GM18511 (cell line): ENCODE results near the gene ASB3.
A peak's percentile ranks its signal among the peaks of the same experiment; 100 is the strongest.
"Not testable (repeated sequence)": the region's sequence is repeated elsewhere in the genome, so short reads cannot be mapped to it uniquely, and the experiment has no call there.

Experiments
- ATAC-seq: cut with Tn5 transposase; IDR thresholded peaks from one replicate; pipeline ENCODE4 v1.9.1; 2021; ENCODE audit warnings: mild to moderate bottlenecking, moderate library complexity; ENCODE audit not compliant: unreplicated experiment

The ASB3 gene

DNA sequence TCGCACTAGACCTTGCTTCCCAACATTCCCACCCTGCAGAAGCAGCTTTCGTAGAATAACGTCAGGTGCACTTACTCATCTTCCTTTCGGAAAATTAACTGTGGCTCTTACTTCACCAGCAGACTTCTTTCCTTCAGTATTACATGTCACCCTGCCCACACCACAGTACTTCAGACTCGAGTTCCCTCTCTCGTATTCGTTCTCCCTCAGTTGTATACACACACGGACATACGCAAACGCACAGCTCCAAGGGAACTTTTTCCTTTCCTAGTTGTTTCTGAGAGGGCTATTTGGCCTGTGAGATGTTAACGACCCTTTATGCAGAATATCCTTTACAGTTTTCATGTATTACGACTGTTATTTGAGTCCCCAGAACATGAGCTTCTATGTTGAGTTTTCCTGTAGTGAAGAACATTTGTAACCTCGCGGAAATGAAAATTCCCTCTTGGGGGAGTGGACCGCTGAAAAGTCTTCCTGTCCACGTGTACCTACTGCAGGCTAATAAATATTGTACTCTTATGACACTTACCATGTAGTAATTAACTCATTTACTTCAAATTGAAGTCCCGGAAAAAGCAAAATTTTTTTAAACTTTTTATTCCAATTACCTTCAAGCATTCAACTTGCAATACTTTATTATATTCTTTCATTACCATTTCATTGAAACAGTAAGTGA, 999 bp upstream of the ASB3 start:
- ATAC-seq: no peak

DNA sequence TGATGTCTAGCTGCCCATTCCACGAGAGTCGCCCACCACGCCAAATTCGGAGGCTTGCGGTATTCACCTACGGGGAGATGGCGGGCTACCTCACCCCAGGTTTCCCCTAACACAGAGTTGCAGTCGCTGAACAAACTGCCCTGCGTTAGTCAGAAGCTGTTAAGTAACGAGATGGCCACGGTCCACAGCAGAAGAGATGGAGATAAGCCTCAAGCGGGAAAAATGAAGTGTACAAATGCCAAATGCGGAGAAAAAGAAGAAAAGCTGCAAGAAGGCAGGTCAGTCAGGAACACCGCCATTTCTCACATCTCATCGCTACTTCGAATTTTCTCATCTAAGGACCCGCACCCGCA, 425 bp downstream of the ASB3 start:
- ATAC-seq: peak; percentile 26

DNA sequence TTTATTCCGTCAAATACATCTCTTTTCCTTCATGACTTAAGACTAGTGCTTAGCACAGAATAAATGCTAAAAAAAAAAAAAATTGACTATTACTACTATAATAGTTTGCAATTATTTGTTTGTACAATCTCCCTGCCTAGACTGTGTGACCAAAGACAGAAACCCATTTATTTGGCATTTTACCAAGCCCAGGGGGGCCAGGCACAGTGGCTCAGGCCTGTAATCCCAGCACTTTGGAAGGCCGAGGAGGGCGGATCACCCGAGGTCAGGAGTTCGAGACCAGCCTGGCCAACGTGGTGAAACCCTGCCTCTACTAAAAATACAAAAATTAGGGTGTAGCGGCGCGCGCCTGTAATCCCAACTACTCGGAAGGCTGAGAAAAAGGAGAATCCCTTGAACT, 1.4 kb downstream of the ASB3 start:
- ATAC-seq: no peak

DNA sequence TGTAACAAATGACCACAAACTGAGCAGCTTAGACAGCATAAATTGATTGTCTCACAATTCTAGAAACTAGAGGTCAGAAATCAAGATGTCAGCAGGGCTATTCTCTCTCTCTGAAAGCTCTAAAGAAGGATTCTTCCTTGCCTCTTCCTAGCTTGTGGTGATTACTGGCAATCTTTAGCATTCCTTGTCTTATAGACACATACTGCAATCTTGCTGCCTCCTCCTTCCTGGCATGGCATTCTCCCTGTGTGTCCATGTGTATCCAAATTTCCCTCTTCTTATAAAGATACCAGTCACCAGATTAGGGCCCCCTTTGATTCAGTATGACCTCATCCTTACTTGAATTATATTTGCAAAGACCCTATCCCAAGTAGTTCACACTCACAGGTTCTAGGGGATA, 2.3 kb downstream of the ASB3 start:
- ATAC-seq: no peak

DNA sequence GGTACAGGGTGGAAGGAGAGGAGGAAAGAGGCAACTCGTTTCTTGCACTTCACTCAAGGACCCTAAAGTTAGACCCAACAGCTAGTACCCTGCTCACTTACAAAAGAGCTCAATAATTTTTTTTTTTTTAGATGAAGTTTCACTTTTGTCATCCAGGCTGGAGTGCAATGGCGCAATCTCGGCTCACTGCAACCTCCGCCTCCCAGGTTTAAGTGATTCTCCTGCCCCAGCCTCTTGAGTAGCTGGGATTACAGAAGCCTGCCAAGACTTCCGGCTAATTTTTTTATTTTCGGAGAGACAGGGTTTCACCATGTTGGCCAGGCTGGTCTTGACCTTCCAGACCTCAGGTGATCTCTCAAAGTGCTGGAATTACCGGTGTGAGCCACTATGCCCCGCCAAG, 4.1 kb downstream of the ASB3 start:
- no peak for ATAC-seq

DNA sequence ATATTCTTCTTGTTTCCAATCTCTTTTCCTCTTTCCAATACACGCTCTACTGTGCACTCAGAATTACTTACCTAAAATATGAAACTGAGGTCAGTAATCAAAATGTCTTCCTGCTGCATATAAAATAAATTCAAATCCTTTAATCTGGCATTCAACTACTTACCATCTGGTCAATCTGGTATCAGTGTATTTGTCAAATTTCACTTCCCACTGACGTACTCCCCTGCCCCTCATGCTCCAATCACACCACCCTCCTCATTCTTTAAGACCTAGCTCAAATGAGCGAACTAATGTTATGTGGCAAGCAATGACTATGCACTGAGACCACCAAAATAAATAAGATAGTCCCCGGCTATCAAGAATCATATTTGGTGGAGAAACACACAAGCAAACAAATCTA, 6.7 kb downstream of the ASB3 start:
- no peak for ATAC-seq

DNA sequence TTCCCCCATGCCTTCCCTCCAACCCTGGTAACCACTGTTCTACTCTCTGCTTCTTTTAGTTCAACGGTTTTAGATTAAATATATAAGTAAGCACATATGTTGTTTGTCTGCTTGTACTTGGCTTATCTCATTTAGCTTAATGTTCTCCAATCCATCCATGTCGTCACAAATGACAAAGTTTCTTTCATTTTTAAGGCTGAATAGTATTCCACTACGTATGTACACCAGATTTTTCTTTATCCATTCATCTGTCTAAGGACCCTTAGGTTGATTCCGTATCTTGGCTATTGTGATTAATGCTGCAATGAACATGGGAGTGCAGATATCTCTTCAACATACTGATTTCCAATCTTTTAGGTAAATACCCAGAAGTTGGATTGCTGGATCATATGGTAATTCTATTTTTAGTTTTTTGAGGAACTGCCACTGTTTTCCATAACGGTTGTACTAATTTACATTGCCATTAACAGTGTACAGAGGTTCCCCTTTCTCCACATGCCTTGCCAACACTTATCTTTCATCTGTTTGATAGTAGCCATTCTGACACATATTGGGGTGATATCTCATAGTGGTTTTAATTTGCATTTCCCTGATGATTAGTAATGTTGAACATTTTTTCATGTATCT, 8.1 kb downstream of the ASB3 start:
- ATAC-seq: no peak

DNA sequence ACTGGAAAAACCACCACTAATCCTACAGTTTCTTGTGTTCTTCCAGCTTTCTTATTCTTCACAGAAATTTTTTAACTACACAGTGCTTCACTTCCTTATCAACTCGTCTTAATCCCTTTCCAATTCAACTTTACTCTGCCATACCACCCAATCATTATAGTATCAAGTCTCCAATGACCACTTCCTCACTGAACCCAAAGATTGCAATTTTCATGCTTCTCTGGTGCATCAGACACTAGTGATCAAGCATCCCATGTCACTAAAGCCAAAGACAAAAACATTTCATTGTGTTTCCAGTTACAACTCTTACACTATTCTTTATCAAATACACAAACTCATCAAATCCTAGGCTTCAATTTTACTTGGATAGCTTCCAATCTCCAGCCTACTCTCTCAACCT, 9.6 kb downstream of the ASB3 start:
- no peak for ATAC-seq

DNA sequence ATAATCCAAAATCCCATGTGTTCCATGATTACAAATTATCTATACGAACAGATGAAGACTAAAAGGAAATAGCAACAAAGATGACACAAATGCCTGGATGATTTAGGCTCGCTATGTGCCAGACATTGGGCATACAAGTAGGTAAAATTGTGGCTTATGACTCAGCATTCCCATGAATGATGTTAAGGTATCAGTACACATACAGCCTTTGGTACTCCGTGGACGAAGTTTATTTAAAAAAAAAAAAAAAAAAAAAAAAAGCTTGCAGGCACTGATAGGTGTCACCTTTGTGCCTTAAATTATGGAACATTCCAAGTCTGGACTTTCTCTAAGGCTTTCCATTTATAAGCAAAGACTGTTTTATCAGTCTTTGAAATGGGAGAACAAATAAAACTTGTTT, 16.5 kb downstream of the ASB3 start:
- ATAC-seq: no peak

DNA sequence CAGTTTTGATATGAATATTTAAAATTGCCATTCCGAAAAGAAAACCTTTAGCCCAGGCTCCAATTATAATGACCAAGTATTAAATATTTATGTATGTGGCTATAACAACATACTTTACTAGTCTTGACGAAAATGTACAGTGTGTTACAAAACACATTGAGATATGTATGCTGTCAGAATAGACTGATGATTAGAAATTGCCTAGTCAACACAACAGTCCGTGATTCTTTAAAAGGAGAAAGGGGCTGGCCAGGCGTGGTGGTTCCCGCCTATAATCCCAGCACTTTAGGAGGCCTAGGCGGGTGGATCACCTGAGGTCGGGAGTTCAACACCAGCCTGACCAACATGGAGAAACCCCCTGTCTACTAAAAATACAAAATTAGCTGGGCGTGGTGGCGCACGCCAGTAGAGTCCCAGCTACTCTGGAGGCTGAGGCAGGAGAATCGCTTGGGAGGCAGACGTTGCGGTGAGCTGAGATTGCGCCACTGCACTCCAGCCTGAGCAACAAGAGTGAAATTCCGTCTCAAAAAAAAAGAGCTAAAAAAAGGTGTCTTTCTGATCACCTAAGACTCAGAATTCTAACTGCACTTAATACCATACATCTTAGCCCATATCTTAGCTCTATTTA, 17.3 kb downstream of the ASB3 start:
- ATAC-seq: no peak

DNA sequence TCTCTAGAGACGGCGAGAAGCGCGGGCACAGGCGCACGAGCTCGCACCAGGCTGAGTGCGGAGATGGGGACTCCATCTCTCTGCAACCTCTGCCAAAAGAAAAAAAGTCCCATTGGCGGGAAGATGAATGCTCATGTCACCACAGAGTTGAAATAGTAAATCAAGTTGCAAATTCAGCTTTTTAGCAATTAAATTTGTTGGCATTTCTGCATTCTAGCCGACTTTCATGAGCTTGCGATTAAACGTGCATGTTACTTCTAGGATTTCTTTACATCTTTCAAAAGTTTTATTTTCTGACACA, 18.6 kb downstream of the ASB3 start:
- peak; percentile 63 for ATAC-seq

DNA sequence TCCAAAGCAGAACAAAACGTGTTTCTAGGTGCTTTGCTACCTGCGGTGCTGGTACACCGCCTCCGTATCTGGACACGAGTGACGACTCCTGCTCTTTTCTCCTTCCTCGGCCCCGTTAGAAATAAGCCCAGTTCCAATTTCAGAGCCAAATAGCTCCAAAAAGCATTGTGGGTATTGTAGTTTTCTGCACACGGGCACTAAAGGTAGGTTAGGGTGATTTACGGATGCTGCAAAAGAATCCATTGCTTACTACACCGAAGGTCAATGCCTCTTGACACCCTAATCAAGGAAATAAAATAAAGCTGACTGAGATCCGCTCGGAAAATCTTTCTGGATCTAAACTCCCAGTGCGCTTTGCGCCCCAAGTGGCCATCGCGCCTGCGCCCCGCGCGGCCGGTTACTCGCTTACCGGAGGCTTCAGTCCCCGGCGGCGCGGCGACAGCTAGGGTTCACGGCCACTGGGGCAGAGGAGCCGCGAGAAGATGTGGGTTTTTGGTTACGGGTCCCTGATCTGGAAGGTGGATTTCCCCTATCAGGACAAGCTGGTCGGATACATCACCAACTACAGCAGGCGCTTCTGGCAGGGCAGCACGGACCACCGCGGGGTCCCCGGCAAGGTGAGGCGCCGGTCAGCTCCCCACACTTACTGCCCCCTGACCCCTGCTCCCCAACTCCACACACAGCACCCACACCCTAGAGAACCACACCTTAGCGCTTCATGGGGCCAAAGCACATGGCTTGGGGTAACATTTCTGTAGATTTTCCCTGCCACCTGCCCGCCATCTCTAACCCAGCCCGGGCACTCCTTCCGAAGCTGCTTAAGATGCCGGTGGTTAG, 19.1 kb downstream of the ASB3 start, which contains the start of gene CHAC2:
Gene CHAC2 (plus strand): TSS at position 400 of the 837 bp plus-strand sequence. CDS start 83 bp downstream, at position 483.
- peak; percentile 92 for ATAC-seq

DNA sequence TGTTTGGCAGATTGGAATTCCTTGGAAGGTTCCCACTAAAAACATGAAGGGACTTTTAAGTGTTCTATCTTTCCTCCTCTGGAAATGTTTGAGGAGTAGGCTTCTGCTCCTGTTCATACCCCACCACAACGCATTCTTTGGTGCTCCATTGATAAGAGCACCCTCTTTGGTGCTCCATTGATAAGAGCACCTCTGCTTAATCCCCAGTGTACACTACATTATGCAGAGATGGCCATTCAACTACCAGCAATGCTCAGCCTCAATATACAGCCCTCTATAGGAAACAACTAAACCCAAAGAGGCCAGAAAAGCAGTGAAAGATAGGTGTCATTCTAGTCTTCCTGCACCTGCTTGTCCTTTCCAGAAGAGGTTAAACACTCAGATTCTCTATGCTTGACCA, 21.0 kb downstream of the ASB3 start:
- no peak for ATAC-seq

DNA sequence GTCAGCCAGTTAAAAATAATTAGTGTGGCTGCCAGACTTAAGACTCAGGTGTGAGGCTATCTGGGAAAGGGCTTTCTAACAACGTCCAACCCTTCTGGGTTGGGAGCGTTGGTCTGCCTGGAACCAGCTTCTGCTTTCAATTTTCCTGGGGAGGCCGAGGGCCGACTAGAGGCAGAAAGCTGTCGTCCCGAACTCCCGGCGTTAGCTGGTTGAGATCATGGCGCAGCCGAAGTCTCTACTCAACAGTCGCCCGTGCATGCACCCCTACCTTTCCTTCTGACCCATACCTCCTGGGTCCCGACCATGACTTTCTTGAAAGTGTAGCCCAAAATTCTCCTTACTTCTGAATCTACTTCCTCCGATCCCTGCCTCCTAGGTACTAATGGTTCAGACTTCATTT, 29.5 kb downstream of the ASB3 start:
- not testable (repeated sequence) for ATAC-seq

DNA sequence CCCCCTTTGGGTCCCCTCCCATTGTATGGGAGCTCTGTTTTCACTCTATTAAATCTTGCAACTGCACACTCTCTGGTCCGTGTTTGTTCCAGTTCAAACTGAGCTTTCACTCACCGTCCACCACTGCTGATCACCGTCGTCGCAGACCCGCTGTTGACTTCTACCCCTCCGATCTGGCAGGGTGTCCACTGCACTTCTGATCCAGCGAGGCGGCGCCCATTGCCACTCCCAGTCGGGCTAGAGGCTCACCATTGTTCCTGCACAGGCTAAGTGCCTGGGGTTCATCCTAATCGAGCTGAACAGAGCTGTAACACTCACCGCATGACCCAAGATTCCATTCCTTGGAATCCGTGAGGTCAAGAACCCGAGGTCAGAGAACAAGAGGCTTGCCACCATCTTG, 30.1 kb downstream of the ASB3 start:
- no peak for ATAC-seq

DNA sequence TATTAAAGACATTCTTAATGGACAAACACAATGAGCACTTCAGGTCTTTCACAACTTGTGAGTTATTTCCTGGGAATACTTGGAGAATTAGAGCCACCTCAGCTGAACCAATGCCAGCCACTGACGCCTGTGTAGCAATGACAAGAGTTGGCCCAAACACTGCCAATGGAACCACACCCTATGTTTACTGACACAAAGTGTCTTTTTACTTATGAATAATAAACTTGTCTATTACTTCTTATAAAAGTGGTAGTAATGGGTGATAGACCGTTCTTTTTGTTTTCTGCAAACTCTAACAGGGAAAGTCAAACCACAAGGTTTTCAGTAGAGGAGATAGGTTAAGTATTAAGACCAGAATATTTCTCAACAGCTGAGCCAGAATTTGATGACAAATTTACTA, 31.6 kb downstream of the ASB3 start:
- ATAC-seq: peak; percentile 27

DNA sequence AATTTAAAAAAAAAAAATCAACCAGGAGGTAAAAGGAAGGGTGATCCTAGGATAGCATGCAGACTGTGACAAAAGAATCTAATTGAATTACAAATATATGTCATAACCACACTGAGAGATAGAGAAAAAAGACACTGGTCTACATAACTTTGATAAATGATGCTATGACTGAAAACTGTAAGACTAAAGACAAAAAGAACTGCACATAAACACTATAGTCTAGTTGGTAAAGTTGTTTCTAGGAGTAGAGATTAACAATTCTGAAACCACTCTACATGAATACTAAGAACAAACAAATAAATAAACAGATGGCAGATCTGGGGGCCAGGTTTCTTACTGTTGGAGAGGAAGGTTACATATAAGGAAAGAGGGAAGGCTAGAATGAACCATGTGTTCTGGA, 33.7 kb downstream of the ASB3 start:
- ATAC-seq: no peak

DNA sequence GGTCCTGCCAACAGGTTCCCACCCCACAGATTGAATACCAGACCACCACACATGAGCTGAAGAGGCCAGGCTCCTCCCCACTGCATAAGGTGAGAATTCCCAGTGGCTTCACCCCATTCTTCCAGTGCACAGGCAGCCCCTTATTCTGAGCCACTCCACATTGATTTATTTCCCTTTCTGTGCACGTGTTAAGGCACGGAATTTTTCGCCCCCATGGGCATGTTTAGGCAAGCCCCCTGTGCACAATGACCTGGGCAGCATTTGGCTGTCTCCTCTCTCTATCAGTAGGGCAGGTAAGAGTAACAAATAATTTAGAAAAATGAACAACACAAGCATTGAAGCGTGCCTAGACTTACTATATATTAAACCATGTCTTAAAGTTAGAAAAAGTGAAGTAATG, 34.4 kb downstream of the ASB3 start:
- no peak for ATAC-seq

DNA sequence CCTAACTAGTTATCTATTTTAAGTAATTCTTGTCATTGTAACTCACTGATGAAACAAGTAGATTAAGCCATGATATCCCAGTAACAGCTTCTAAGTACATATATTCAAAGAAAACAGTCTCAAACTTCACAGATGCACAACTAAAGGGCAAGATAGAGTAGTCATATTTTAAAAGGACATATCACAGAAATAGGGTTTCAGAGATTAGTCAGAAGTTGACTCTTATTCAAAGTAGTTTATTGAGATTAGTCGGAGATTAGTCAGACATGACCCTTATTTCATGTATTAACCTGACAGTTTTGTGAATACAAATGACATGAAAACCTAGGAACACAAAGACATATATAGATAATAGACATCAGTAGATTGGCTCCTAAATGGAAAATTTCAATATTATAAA, 35.0 kb downstream of the ASB3 start:
- peak; percentile 88 for ATAC-seq

DNA sequence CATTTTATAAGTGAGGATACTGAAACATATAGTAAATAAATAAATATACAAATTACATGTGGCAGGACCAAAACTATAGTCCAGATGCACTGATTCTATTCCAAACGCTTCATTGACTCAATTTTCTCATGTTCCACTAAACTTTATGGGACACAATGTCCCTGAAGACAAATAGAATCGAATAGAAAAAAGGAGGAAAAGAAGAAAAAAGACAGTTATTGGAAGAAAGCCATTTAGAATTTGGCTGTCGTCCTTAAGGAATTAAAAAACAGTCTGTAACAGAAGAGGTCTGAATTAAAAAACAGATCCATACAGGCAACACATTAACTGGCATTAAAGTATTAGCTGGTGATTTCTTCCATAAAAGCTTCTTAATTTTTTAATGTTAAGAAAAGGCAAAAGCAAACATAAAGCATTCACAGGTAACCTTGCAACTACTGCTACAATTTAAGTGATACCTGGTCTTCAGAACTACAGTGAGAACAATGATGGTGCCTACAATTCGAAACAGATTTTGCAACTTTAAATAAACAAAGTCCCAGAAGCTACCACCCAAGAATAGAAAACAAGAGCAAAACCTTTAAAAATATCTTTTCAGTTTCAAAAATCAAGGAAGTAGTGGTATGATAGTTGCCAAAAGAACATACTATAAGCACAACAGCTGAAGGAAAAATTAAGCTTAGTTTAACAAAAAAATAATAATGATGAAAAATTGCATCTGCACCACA, 36.5 kb downstream of the ASB3 start:
- ATAC-seq: no peak

DNA sequence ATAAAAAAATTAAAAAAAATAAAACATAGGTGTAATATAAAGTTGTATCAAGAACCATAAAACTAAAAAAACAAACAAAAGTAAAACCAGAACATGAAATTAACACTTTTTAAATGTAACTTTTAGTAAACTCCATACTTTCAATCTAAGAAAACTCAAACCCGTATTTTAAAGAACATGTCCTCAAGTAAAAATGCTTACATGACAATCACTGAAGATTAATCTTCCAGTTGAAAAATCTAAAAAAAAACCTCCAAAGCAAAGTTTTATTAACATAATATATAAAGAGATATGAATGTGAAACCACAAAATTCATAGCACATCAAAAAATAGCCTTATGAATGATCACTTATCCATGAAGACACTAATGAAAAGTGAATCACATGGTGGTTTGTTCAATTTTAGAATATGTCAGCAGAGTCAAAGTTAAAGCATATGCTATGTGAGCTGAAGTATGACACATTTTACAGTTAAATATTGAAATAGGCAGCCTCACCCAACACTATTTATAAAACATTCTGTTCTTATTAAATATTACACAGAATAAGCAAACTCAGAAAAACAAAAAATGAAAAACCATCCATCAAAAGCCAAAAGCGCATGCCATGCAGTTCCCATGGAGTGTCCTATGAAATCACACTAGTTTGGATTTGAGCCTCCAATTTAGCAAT, 42.2 kb downstream of the ASB3 start:
- no peak for ATAC-seq
